PC-9 (cell line): ENCODE data around the gene DOCK3. TPM values are rescaled to one million over a fixed set of nuclear protein-coding genes. Genes with fewer than 3 reads are reported as not detected.
"Not testable (repeated sequence)": the region's sequence is repeated elsewhere in the genome, so short reads cannot be mapped to it uniquely, and the experiment has no call there.

Experiments
- BruUV-seq: library from RNA; stranded (reverse); fragments of 400-500 nt; replicated peaks from 2 replicates; lab custom pipeline; 2021; lab: Mats Ljungman, UMichigan
- CTCF ChIA-PET: fragments of 300-600 bp; sonication (Branson Sonifier 250); formaldehyde crosslinking; loops from one replicate; lab custom pipeline; 2022; ENCODE audit warnings: antibody characterized with exemption; lab: Charles Lee
- POLR2A ChIA-PET: fragments of 300-600 bp; sonication (Branson Sonifier 250); formaldehyde crosslinking; loops from one replicate; lab custom pipeline; 2022; ENCODE audit warnings: antibody characterized with exemption; ENCODE audit not compliant: unreplicated experiment; lab: Charles Lee
- DNase-seq, 2 experiments: peaks; one replicate each; pipeline versions ENCODE4 v3.0.0 to v3.0.0-alpha.2; 2015 to 2022; ENCODE audit warnings: mixed read lengths in 1 of 2
- H2AFZ ChIP-seq: fragments of 200-600 bp; sonication (generic); 2 replicates; pipeline ENCODE4 v1.8.1; 2017; ENCODE audit warnings: antibody characterized with exemption
- H3F3A ChIP-seq: fragments of 200-600 bp; sonication (generic); 2 replicates; pipeline ENCODE4 v1.8.1; 2017; ENCODE audit warnings: antibody characterized with exemption, mild to moderate bottlenecking, low read depth; ENCODE audit not compliant: insufficient read depth
- H3K27ac ChIP-seq: fragments of 200-600 bp; sonication (generic); 2 replicates; pipeline ENCODE4 v1.6.1; 2016; ENCODE audit warnings: mixed run types
- H3K27me3 ChIP-seq: fragments of 200-600 bp; sonication (generic); 2 replicates; pipeline ENCODE4 v1.6.1; 2016; ENCODE audit warnings: low read depth, mixed run types; ENCODE audit not compliant: insufficient read depth
- H3K36me3 ChIP-seq: fragments of 200-600 bp; sonication (generic); 2 replicates; pipeline ENCODE4 v1.6.1; 2016; ENCODE audit warnings: low read depth, mixed run types
- H3K4me1 ChIP-seq: fragments of 200-600 bp; sonication (generic); replicated peaks from 2 replicates; pipeline ENCODE4 v1.6.1; 2016; ENCODE audit warnings: mixed run types; ENCODE audit not compliant: insufficient read depth
- H3K4me2 ChIP-seq: fragments of 200-600 bp; sonication (generic); 2 replicates; pipeline ENCODE4 v1.6.1; 2017; ENCODE audit warnings: mixed run types
- H3K4me3 ChIP-seq: fragments of 200-600 bp; sonication (generic); 2 replicates; pipeline ENCODE4 v1.6.1; 2016; ENCODE audit warnings: mixed run types
- H3K79me2 ChIP-seq: fragments of 200-600 bp; sonication (generic); 2 replicates; pipeline ENCODE4 v1.6.1; 2017; ENCODE audit warnings: low read depth, mixed run types
- H3K9me2 ChIP-seq: fragments of 200-600 bp; sonication (generic); 2 replicates; pipeline ENCODE4 v1.8.1; 2017; ENCODE audit warnings: mild to moderate bottlenecking; ENCODE audit not compliant: insufficient read depth
- H3K9me3 ChIP-seq: fragments of 200-600 bp; sonication (generic); 2 replicates; pipeline ENCODE4 v1.8.1; 2016; ENCODE audit warnings: low read depth; ENCODE audit not compliant: insufficient read depth
- H4K20me1 ChIP-seq: fragments of 200-600 bp; sonication (generic); 2 replicates; pipeline ENCODE4 v1.8.1; 2017; ENCODE audit not compliant: insufficient read depth
- CTCF ChIP-seq: fragments of 200-600 bp; sonication (generic); conservative IDR thresholded peaks from 2 replicates; pipeline ENCODE4 v1.6.1; 2017; ENCODE audit warnings: mixed run types, antibody characterized with exemption, mild to moderate bottlenecking, moderate library complexity
- EZH2 ChIP-seq: fragments of 200-600 bp; sonication (generic); IDR thresholded peaks from 2 replicates; pipeline ENCODE4 v1.8.0; 2017; ENCODE audit warnings: antibody characterized with exemption, low read depth
- intact Hi-C: fragments of 100-400 bp; cut with micrococcal nuclease; formaldehyde crosslinking; loops from one replicate; pipeline ENCODE4 v1.10.0; 2022; ENCODE audit not compliant: unreplicated experiment
- total RNA-seq: library from RNA; stranded (reverse); gene quantifications from 2 replicates; pipeline ENCODE4 v1.2.3, GENCODE V29; 2021

The DOCK3 gene
- total RNA-seq, 1 experiment from 2014 or later, result 16.9 TPM

DNA sequence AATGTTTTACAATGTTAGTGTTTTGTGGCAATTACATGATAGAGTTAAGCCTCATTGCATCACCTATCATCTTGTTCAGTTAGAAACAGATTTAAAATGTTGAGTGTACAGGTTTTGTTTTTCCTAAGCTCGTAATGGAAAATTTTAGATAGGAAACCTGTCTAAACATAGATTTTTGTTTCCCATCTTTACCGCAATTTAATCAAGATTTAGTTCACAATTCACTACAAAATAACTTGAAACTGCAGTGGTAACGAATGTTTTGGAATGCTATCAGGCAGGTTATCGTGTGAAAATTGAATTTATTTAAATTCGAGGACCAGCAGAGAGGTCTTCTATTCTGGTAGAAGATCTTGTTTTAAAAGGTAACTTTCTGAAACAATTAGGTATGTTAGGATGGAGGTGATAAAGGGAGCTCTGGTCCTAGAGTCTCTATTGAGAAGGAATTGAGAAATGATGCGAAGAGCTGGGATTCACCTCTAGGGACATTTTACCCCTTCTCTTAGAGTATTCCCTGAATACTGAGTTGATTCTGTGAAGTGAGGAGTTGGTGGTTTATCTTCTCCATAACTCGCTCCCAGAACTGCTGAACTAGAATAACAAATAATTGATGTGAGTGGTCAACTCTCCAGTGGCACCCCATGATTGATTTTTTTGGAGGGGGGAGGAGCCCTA, 1.4 kb downstream of the DOCK3 start:
- POLR2A ChIA-PET, result interaction anchor here (0.7 kb wide), 1 partner anchor 130 kb away, joined by 3 read pairs; no protein-coding TSS in a partner anchor

GRCh38 chr3:50687127-50687751, 12.5 kb downstream of the DOCK3 start:
- H3K79me2 ChIP-seq, result peaks cover 25% of the 10 kb centered on the region; the same call in 1 of the 2 replicates
- H3K4me1 ChIP-seq, result no peaks in the 10 kb centered on the region
- TF ChIP-seq CTCF (no peak), EZH2 (no peak)
- no peak for DNase-seq
- no peaks in the 10 kb centered on the region for H3K9me3 ChIP-seq
- no peak overlapping the region for H3K4me3 ChIP-seq
- BruUV-seq, result no TSS peak
- intact Hi-C loops, result no loop called here
- no peak overlapping the region for H3K27ac ChIP-seq
- no peak overlapping the region for H3K4me2 ChIP-seq
- no peaks in the 10 kb centered on the region for H3F3A ChIP-seq
- no peaks in the 10 kb centered on the region for H3K9me2 ChIP-seq
- no peaks in the 10 kb centered on the region for H3K27me3 ChIP-seq
- H2AFZ ChIP-seq, result no peak overlapping the region
- H4K20me1 ChIP-seq, result 0 out of 2 replicates have a peak, but pooled peaks cover 3% of the 10 kb centered on the region
- ChIA-PET CTCF (interaction anchor here (0.6 kb wide), 1 partner anchor 12 kb away, joined by 3 read pairs; the partner anchor contains the start of gene DOCK3), POLR2A (interaction anchor here (0.7 kb wide), 1 partner anchor 58 kb away, joined by 5 read pairs; no protein-coding TSS in a partner anchor)
- no peaks in the 10 kb centered on the region for H3K36me3 ChIP-seq

More for the DNA sequence above, 1.4 kb downstream of the DOCK3 start:
- H4K20me1 ChIP-seq, result no peaks in the 10 kb centered on the region
- peak overlapping the region; percentile 95 for H3K4me2 ChIP-seq
- H3F3A ChIP-seq, result peaks cover 13% of the 10 kb centered on the region; the same call in 1 of the 2 replicates
- peak overlapping the region; percentile 90 for H2AFZ ChIP-seq
- CTCF ChIA-PET, result interaction anchor here (0.6 to 1.8 kb wide), 4 partner anchors 60 to 703 kb away, joined by 3 to 7 read pairs (median 5); no protein-coding TSS in a partner anchor
- H3K27ac ChIP-seq, result no peak overlapping the region; the same call in 1 of the 2 replicates
- BruUV-seq, result TSS peak; percentile 42
- no peaks in the 10 kb centered on the region for H3K36me3 ChIP-seq
- intact Hi-C loops, result loop anchor here (2.0 to 5.0 kb wide), 5 partner anchors 131 to 711 kb away; partner anchors contain the start of gene MANF
- no peak for DNase-seq
- H3K4me3 ChIP-seq, result peak overlapping the region; percentile 76
- peaks cover 24% of the 10 kb centered on the region for H3K79me2 ChIP-seq
- no peaks in the 10 kb centered on the region for H3K9me3 ChIP-seq
- no peak for TF ChIP-seq EZH2
- TF ChIP-seq CTCF, result no peak
- H3K9me2 ChIP-seq, result no peaks in the 10 kb centered on the region
- no peaks in the 10 kb centered on the region for H3K27me3 ChIP-seq
- H3K4me1 ChIP-seq, result peaks cover 19% of the 10 kb centered on the region

- POLR2A ChIA-PET, result interaction anchor here (0.7 kb wide), 1 partner anchor 59 kb away, joined by 5 read pairs; no protein-coding TSS in a partner anchor
- CTCF ChIA-PET, result interaction anchor here (0.6 kb wide), 1 partner anchor 13 kb away, joined by 3 read pairs; the partner anchor contains the start of gene DOCK3
- no peaks in the 10 kb centered on the region for H3K27me3 ChIP-seq
Measured at GRCh38 chr3:50687916-50688315, 13.2 kb downstream of the DOCK3 start.

GRCh38 chr3:50688602-50689001, 13.9 kb downstream of the DOCK3 start:
- DNase-seq, H3K36me3 ChIP-seq, H3K9me2 ChIP-seq, H3K27me3 ChIP-seq, H3K4me3 ChIP-seq, H4K20me1 ChIP-seq, H3K9me3 ChIP-seq, intact Hi-C loops, H3F3A ChIP-seq, H2AFZ ChIP-seq, H3K27ac ChIP-seq, POLR2A ChIA-PET, BruUV-seq, H3K4me1 ChIP-seq, H3K4me2 ChIP-seq, CTCF ChIA-PET: not testable (repeated sequence)
- 0 out of 2 replicates have a peak, but pooled peaks cover 23% of the 10 kb centered on the region for H3K79me2 ChIP-seq

More at GRCh38 chr3:50687916-50688315, 13.2 kb downstream of the DOCK3 start:
- H3F3A ChIP-seq, result no peaks in the 10 kb centered on the region
- TF ChIP-seq EZH2 (no peak), CTCF (no peak)
- no peak overlapping the region for H3K4me3 ChIP-seq
- 0 out of 2 replicates have a peak, but pooled peaks cover 3% of the 10 kb centered on the region for H4K20me1 ChIP-seq
- H2AFZ ChIP-seq, result no peak overlapping the region
- BruUV-seq, result no TSS peak
- H3K79me2 ChIP-seq, result peaks cover 27% of the 10 kb centered on the region; the same call in 1 of the 2 replicates
- DNase-seq, result no peak
- H3K4me1 ChIP-seq, result no peaks in the 10 kb centered on the region
- intact Hi-C loops, result no loop called here
- no peaks in the 10 kb centered on the region for H3K9me2 ChIP-seq
- no peak overlapping the region for H3K27ac ChIP-seq
- H3K4me2 ChIP-seq, result no peak overlapping the region
- no peaks in the 10 kb centered on the region for H3K9me3 ChIP-seq
- no peaks in the 10 kb centered on the region for H3K36me3 ChIP-seq
